Activated T-cell treated with anti-CD3 and anti-CD28 coated beads, Interleukin-2, amount 50 U/mL, for 24 hours (primary cell): ENCODE results near the gene AGAP1.

Experiments
- DNase-seq: peaks from one replicate; pipeline ENCODE4 v3.0.0-alpha.2; 2020
- H3K27ac Mint-ChIP-seq: 2 replicates; pipeline ENCODE4 v1.8.0; 2020; ENCODE audit warnings: mild to moderate bottlenecking, mixed read lengths
- H3K27me3 Mint-ChIP-seq: 2 replicates; pipeline ENCODE4 v1.8.0; 2020; ENCODE audit warnings: mixed read lengths
- H3K36me3 Mint-ChIP-seq: 2 replicates; pipeline ENCODE4 v1.8.0; 2020; ENCODE audit warnings: low read depth, mixed read lengths
- H3K4me1 Mint-ChIP-seq: 2 replicates; pipeline ENCODE4 v1.8.0; 2020; ENCODE audit warnings: low read depth, mixed read lengths
- H3K4me3 Mint-ChIP-seq: 2 replicates; pipeline ENCODE4 v1.8.0; 2020; ENCODE audit warnings: mild to moderate bottlenecking, moderate library complexity, mixed read lengths
- H3K9me3 Mint-ChIP-seq: 2 replicates; pipeline ENCODE4 v1.8.0; 2020; ENCODE audit warnings: mixed read lengths

Gene AGAP1

GRCh38 chr2:235616885-235617284 is 123.0 kb downstream of the AGAP1 start:
- peaks cover 12% of the 10 kb centered on the region for H3K27me3 Mint-ChIP-seq
- no peak overlapping the region for H3K27ac Mint-ChIP-seq
- no peaks in the 10 kb centered on the region for H3K36me3 Mint-ChIP-seq
- no peaks in the 10 kb centered on the region for H3K9me3 Mint-ChIP-seq
- no peaks in the 10 kb centered on the region for H3K4me1 Mint-ChIP-seq
- H3K4me3 Mint-ChIP-seq: no peak overlapping the region
- DNase-seq: no peak

DNA sequence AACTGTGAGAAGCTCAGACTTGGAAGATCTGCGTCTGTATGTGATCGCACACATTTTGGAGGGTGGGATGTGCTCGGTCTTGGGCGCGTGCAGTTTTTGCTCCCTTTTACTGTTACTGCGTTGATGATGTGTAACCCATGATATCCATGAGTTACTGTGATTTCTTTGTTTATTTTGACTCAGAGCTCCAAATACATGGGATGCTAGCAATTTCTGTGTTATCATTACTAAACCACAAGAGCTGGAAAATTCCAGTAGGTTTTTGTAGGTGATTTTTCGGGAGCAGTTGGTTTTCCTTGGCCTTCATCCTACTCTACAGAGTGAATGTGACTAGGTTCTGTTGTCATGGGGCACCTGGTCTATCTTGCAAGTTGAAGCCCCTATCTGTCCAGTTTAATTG is 124.2 kb downstream of the AGAP1 start:
- Mint-ChIP-seq H3K27me3 (peaks cover 12% of the 10 kb centered on the region), H3K36me3 (no peaks in the 10 kb centered on the region), H3K27ac (no peak overlapping the region), H3K4me3 (no peak overlapping the region), H3K4me1 (no peaks in the 10 kb centered on the region), H3K9me3 (no peaks in the 10 kb centered on the region)
- no peak for DNase-seq

DNA sequence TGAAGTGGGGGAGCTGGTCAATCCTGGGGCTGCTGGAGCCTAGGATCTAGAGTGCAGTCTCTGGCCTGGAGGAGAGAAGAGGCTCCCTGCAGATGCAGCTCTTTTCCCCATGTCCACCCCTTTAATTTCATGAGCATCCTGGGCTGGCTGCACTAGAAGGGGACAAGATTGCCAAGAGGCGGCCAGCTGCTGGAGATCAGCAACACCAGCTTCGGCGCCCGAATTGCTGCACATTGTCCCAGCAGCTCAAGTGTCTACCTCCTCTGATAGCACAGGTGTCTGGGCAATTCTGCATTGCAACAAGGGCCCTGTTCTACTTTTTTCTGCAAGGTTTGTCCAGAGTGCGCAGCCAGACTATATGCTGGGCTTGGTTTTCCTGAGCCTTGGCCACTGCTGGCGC is 125.7 kb downstream of the AGAP1 start:
- no peak for DNase-seq
- Mint-ChIP-seq H3K36me3 (no peaks in the 10 kb centered on the region), H3K27ac (no peak overlapping the region), H3K9me3 (no peaks in the 10 kb centered on the region), H3K27me3 (peaks cover 4% of the 10 kb centered on the region), H3K4me1 (no peaks in the 10 kb centered on the region), H3K4me3 (no peak overlapping the region)

- no peak overlapping the region for H3K27ac Mint-ChIP-seq
- H3K27me3 Mint-ChIP-seq: peaks cover 4% of the 10 kb centered on the region
Observed at GRCh38 chr2:235621736-235622135, 127.9 kb downstream of the AGAP1 start.

GRCh38 chr2:235623111-235623510 is 129.3 kb downstream of the AGAP1 start:
- H3K4me3 Mint-ChIP-seq: no peak overlapping the region
- DNase-seq: no peak

More at GRCh38 chr2:235621736-235622135, 127.9 kb downstream of the AGAP1 start:
- H3K4me3 Mint-ChIP-seq: no peak overlapping the region
- no peaks in the 10 kb centered on the region for H3K36me3 Mint-ChIP-seq
- no peaks in the 10 kb centered on the region for H3K4me1 Mint-ChIP-seq
- DNase-seq: no peak
- H3K9me3 Mint-ChIP-seq: no peaks in the 10 kb centered on the region

DNA sequence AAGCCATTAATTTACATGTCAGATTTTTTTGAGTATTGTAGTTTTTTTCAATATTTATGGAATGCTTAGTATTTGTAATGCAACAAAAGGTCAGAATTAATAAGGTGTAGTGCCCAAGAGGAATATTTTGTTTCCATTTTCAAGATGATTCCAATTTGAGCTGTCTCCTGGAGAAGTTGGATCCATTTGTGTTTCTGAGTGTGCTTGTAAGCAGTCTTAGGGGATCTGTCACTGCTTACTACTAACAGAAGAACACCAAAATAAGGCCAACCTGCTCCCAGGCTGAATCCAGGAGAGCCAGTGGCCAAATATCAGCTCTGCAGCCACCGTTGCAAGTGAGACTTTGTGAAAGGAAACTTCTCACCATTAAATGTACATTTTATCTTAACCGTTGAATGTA is 129.9 kb downstream of the AGAP1 start:
- no peaks in the 10 kb centered on the region for H3K36me3 Mint-ChIP-seq
- no peak for DNase-seq
- H3K27ac Mint-ChIP-seq: no peak overlapping the region
- no peak overlapping the region for H3K4me3 Mint-ChIP-seq
- H3K4me1 Mint-ChIP-seq: no peaks in the 10 kb centered on the region
- no peaks in the 10 kb centered on the region for H3K9me3 Mint-ChIP-seq
- peaks cover 7% of the 10 kb centered on the region for H3K27me3 Mint-ChIP-seq

More at GRCh38 chr2:235623111-235623510, 129.3 kb downstream of the AGAP1 start:
- no peaks in the 10 kb centered on the region for H3K4me1 Mint-ChIP-seq
- H3K27me3 Mint-ChIP-seq: peaks cover 4% of the 10 kb centered on the region
- H3K27ac Mint-ChIP-seq: no peak overlapping the region
- no peaks in the 10 kb centered on the region for H3K36me3 Mint-ChIP-seq
- H3K9me3 Mint-ChIP-seq: no peaks in the 10 kb centered on the region

GRCh38 chr2:235626658-235627057 is 132.8 kb downstream of the AGAP1 start:
- Mint-ChIP-seq H3K36me3 (no peaks in the 10 kb centered on the region), H3K9me3 (no peaks in the 10 kb centered on the region), H3K27ac (no peak overlapping the region), H3K27me3 (peaks cover 6% of the 10 kb centered on the region), H3K4me3 (no peak overlapping the region), H3K4me1 (no peaks in the 10 kb centered on the region)
- no peak for DNase-seq

GRCh38 chr2:235627682-235628081 is 133.8 kb downstream of the AGAP1 start:
- no peaks in the 10 kb centered on the region for H3K9me3 Mint-ChIP-seq
- no peak overlapping the region for H3K27ac Mint-ChIP-seq
- H3K36me3 Mint-ChIP-seq: no peaks in the 10 kb centered on the region
- no peak overlapping the region for H3K4me3 Mint-ChIP-seq
- DNase-seq: no peak
- H3K4me1 Mint-ChIP-seq: no peaks in the 10 kb centered on the region
- peaks cover 6% of the 10 kb centered on the region for H3K27me3 Mint-ChIP-seq

GRCh38 chr2:235630718-235631296 is 137.0 kb downstream of the AGAP1 start:
- Mint-ChIP-seq H3K27ac (no peak overlapping the region), H3K27me3 (peaks cover 10% of the 10 kb centered on the region), H3K36me3 (no peaks in the 10 kb centered on the region), H3K4me1 (no peaks in the 10 kb centered on the region), H3K9me3 (no peaks in the 10 kb centered on the region), H3K4me3 (no peak overlapping the region)
- DNase-seq: no peak

DNA sequence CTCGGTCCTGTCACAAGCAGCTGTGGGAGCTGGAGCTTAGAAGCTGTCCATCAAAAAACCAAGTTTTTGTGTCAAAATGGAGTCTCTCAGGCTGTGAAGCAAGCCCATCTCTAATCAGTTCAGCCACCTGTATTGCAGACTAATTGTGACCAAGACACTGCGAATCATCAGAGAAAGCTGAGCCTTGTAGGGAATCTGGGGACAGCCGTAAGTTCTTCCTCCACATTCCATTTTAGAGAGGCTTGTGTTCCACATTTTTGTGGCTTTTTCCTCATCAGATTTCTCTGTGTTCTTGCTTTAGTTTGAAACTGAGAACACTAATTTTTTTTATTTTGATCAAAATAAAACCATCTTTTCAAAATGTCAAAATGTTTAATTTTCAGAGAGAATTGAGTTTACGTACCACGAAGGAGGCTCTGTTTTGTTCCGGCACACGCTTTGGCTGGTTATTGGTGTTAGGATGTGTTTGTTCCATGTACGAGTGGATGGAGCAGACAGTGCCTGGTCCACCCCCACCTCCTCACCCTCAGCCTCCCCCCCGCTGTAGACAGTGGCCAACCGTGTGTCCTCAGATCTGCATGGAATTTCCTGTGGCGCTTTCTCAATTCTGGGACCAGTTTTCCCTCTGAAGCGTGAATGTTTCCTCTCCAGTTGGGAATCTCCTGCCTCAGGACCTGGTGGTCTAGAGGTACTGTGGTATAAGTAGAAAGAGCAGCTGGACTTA is 140.8 kb downstream of the AGAP1 start:
- H3K27ac Mint-ChIP-seq: no peak overlapping the region
- no peaks in the 10 kb centered on the region for H3K36me3 Mint-ChIP-seq
- no peaks in the 10 kb centered on the region for H3K9me3 Mint-ChIP-seq
- H3K4me1 Mint-ChIP-seq: no peaks in the 10 kb centered on the region
- no peak for DNase-seq
- peaks cover 29% of the 10 kb centered on the region for H3K27me3 Mint-ChIP-seq
- no peak overlapping the region for H3K4me3 Mint-ChIP-seq

DNA sequence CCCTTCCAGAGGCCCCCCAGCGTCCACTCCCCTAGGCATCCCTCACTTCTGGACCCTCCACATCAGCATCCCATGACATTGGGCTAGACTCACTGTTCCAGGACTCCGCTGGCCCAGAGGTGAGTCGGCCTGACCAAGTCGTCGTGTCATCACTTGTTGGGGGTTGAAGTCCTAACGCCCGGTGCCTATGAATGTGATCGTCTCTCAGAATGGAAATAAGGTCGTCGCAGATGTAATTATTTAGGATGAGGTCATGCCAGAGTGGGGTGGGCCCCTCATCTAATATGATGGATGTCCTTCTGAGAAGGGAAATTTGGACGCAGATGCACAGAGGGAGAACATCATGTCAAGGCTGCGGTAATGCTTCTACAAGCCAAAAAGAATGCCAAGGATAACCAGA is 142.7 kb downstream of the AGAP1 start:
- Mint-ChIP-seq H3K36me3 (no peaks in the 10 kb centered on the region), H3K4me1 (no peaks in the 10 kb centered on the region), H3K27me3 (peaks cover 37% of the 10 kb centered on the region), H3K9me3 (no peaks in the 10 kb centered on the region), H3K27ac (no peak overlapping the region), H3K4me3 (no peak overlapping the region)
- DNase-seq: no peak

GRCh38 chr2:235637896-235638295 is 144.1 kb downstream of the AGAP1 start:
- Mint-ChIP-seq H3K4me1 (no peaks in the 10 kb centered on the region), H3K27ac (no peak overlapping the region)

DNA sequence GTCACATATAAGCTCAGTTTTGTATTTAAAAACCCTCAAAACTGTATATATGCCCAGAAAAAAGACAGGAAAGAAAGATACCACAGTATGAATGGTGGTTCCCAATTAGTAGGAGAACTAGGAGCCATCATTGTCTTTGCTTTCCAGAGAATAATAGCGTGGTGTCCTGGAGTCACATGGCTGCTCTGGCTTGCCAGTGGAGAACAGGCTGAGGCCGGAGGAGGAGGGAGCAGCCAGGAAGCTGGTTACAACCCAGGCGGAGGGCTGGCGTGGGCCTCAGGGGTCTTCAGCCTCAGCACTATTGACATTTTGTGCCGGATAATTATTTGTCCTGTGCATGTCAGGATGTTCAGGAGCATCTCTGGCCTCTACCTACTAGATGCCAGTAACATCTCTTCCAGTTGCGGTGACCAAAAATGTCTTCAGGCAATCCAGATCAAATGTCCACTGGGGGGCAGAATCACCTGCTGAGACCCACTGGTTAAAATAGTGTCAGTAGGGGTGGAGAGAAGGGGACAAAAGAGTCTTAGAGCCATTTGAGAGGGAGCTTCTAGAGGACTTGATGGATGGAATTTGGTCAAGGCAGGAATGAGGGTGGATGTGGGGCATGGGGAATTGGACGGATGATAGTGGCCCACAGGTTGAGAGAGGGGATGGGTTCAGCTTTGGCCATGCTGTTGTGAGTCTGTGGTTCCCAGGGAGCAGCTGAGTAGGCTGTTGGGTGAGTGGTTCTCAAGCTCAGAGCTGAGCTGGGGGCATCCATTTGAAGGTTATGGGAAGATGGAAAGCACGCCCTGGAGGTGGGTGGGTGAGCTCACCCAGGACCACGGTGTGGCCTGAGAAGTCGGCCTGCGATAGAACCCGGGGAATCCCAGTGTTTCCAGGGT is 144.9 kb downstream of the AGAP1 start:
- Mint-ChIP-seq H3K4me1 (no peaks in the 10 kb centered on the region), H3K9me3 (no peaks in the 10 kb centered on the region), H3K27me3 (peaks cover 44% of the 10 kb centered on the region), H3K27ac (no peak overlapping the region), H3K4me3 (no peak overlapping the region), H3K36me3 (no peaks in the 10 kb centered on the region)
- no peak for DNase-seq

More at GRCh38 chr2:235637896-235638295, 144.1 kb downstream of the AGAP1 start:
- H3K36me3 Mint-ChIP-seq: no peaks in the 10 kb centered on the region
- peaks cover 47% of the 10 kb centered on the region for H3K27me3 Mint-ChIP-seq
- no peak overlapping the region for H3K4me3 Mint-ChIP-seq
- H3K9me3 Mint-ChIP-seq: no peaks in the 10 kb centered on the region
- no peak for DNase-seq

DNA sequence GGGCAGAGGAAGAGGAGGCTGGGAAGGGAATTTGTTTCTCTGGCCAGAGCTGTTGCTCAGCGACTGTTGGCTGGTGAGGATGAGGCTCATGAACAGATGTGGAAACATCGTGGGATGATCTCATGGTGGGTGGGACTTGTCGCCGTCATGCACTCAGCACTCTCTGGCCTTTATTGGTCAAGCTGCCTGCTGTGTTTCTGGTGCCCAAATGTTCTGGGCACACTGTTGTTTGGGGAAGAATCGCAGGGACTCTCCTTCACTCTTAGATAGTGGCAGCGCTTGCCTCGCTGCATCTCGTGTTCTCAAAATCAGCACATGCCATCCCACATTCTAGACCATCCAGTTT is 145.6 kb downstream of the AGAP1 start:
- Mint-ChIP-seq H3K9me3 (no peaks in the 10 kb centered on the region), H3K36me3 (no peaks in the 10 kb centered on the region), H3K4me1 (no peaks in the 10 kb centered on the region), H3K27ac (no peak overlapping the region), H3K4me3 (no peak overlapping the region), H3K27me3 (peaks cover 46% of the 10 kb centered on the region)
- no peak for DNase-seq

DNA sequence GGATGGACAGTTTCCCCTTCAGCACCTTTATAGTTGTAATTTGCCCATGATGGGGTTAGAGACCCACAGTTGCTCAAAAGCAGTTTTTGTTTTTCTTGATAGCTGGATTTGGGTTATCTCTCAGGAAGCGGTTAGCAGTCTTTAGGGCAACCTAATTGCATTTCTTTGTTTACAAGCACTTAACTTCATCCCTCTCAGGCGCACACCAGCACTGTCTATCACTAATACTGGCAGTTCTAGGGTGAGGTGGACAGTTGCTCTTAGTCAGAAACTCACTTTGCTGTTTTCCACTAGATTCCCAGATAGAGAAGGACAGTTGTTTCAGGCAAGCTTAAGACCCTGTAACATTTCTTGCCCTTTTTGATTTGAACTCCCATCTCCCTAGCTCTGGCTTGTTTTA is 146.0 kb downstream of the AGAP1 start:
- no peak for DNase-seq
- Mint-ChIP-seq H3K4me3 (no peak overlapping the region), H3K27ac (no peak overlapping the region), H3K36me3 (no peaks in the 10 kb centered on the region), H3K4me1 (no peaks in the 10 kb centered on the region), H3K27me3 (peaks cover 50% of the 10 kb centered on the region), H3K9me3 (no peaks in the 10 kb centered on the region)
